Left ventricle myocardium superior (tissue), 1 donor: ENCODE data around the gene IGDCC3. TPM values are rescaled to one million over a fixed set of nuclear protein-coding genes. Genes with fewer than 3 reads are reported as not detected.
A peak's percentile ranks its signal among the peaks of the same experiment; 100 is the strongest.
"Not testable (repeated sequence)": the region's sequence is repeated elsewhere in the genome, so short reads cannot be mapped to it uniquely, and the experiment has no call there.

ENCODE experiments used
- ATAC-seq: fragments of 200-7000 bp; cut with Tn5 transposase; one replicate; pipeline ENCODE4 v1.9.1; 2020; ENCODE audit warnings: mild to moderate bottlenecking, moderate library complexity
- DNase-seq: peaks from one replicate; pipeline ENCODE4 v3.0.0-alpha.2; 2020
- intact Hi-C: fragments of 100-400 bp; cut with micrococcal nuclease; formaldehyde crosslinking; loops from one replicate; pipeline ENCODE4 v1.11.0; 2022
- total RNA-seq: library from RNA; stranded (reverse); fragmentation: NEBNext Ultra II Directional; extraction: Animal tissue kit (Norgen Biotek cat#: 25700); gene quantifications from one replicate; pipeline ENCODE4 v1.2.1, GENCODE V29; 2021
- donor health status: DM: no; HTN: yes; CAD: no; lungs with severe emphysema.

Gene IGDCC3
- total RNA-seq, 1 donor from 2014 or later, result 0.10 TPM

DNA sequence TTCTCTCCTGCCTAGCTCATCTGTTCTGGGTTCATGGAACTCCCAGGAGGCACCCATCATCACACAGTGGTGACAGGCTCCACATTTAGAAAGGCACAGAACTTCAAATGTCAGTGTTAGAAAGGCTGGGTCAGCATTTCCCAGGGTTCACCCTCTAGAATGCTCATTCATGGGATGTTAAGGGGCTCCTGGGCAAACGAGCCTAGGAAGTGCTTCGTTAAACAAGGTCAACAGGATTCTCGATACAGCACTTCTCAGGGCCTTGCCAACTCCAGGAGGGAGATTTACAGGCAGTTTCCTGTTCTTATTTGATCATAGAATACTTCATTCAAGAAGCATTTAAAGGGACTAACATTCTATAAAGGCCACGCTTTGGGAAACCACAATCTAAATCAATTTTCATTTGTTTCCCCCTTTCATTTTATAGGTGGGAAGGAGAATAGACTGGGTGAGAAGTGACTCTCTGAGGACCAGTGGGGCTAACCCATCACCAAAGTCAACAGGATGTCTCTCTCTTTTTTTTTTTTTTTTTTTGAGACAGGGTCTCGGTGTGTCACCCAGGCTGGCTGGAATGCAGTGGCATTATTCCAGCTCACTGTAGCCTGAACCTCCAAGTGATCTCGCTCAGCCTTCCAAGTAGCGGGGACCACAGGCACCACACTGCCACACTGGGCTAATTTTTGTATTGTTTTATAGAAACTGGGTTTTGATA lies 30.7 kb upstream of the IGDCC3 start:
- no peak for DNase-seq
- ATAC-seq, result no peak

DNA sequence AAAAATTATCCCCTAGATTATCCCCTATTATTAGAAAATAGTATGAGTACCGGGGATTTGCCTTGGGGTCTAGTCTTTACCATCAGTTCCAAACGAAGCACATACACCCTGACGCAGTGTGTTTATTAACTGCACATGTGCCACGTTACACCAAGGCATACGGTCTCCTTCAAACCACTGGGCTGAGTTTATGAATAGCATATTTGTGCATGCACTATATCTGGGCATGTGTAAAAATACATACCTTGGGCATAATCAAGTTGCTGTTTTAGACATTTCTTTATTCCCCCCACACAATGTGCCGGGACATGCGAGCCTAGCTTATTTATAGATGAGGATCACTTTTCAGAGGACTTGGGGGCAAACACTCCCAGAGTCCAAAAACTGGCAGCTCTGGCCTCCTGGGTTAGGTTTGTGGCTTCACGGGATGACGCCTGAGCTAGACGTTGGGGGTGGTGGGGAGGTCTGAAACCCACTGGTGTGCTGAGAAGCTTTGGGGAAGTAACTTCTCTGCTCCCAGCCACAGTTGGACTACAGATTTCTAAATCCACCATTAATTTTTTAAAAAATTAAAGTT lies 28.7 kb upstream of the IGDCC3 start:
- no peak for ATAC-seq
- intact Hi-C loops, result no loop called here
- no peak for DNase-seq

More for the DNA sequence above, 30.7 kb upstream of the IGDCC3 start:
- intact Hi-C loops, result no loop called here

DNA sequence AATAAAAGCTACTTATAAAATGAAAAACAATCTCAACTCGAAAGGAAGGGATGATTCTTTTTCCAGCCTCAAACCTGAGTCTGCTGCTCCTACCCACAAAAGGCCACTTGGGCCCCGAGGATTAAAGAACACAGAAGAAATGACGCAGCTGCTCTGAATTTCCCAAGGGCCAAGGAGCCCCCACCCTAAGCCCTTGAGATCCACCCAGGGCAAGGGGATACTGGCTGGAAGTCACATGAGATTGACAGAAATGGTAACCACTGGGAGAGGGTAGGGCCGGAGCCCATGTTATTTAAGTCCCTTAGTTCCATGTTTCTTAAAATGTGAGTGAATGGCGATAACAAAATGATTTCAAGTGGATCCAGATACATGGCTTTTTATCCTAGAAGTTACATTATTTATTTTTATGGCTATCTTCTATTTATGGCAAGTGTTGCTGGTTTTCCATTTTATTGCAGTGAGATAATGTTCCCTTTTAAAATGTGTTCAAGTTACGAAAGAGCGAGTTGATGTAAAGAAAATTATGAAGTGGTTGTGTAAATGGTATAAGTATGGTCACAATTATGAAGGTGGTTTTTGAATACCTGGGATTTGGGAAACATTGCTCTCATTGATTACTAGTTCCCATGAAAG lies 28.1 kb upstream of the IGDCC3 start:
- DNase-seq (no peak), ATAC-seq (no peak)
- intact Hi-C loops, result no loop called here

DNA sequence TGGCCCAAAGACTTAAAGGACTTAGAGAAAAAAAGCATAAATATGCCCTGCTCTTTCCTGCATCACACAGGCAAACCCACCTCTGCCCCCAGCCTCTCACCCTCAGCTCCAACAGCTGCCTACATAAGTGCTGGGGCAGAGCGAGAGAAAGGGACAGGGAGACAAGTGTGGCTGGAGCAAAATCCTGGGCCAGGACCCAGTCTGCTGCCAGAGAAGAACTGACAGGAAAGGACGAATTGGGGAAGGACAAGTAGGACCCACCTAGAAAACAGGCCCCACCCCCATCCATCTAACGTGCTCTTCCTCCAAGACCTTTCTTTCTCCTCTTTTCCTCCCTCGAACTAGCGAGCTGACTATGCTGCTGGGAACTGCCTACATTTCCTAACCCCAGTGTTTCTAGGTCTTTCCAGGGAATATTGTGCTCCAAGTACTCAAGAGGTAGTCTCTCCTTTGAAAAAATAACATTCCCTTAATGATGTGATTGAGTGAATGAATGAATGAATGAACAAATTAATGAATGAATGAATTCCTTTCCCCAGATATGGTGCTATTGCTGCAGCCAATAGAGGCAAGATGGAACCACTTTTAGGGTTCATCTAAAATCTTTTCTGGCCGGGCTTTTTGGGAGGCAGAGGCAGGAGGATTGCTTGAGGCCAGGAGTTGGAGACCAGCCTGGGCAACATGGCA lies 26.5 kb upstream of the IGDCC3 start:
- ATAC-seq (no peak), DNase-seq (no peak)
- intact Hi-C loops, result no loop called here

DNA sequence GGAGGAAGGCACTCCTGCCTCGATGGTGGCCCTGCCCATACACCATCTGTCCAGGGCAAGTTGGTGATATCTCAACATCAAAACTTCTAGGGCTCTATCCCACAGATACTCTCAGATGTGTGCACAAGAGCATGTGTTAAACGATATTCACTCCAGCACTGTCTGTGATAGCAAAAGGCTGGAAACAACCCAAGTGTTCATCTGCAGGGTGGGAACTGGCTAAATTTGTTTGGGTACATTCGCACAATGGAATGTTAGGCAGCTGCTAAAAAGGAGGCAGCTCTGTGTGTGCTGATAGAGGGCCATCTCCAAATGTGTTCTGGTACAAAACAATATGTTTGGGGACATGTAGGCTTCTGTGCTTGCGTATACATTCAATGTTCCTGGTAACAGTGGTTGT lies 25.2 kb upstream of the IGDCC3 start:
- intact Hi-C loops, result no loop called here
- ATAC-seq, result no peak

DNA sequence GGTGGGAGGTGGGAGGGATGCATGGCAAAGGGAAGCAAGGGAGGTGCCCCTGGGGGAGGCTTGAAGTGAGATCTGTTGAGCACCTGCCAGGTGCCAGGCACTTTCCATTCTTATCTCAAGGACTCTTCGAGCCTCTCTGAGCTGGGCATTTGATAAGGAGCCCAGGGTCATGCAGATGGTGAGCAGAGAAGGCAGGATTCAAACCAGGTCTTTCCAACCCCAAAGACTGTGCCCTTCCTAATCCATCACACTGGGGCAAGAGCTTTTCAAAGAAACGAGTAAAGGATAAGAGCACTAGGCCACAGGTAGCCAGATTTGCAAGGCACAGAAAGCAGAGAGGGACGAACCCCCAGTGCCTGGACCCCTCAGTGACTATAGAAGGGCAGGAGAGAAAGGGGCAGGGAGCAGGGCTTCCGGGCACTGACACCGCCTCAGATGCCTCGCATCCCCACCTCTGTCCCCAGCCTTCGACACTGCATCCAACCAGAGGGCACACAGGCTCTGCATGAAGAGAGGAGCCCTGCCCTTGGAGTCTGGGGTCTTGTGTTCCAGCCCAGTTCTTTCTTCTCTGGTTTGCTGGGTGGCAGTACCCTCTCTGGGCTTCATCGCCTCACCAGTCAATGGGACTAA lies 23.9 kb upstream of the IGDCC3 start:
- intact Hi-C loops, result no loop called here
- DNase-seq, result no peak
- no peak for ATAC-seq

More for the DNA sequence above, 25.2 kb upstream of the IGDCC3 start:
- DNase-seq, result no peak

DNA sequence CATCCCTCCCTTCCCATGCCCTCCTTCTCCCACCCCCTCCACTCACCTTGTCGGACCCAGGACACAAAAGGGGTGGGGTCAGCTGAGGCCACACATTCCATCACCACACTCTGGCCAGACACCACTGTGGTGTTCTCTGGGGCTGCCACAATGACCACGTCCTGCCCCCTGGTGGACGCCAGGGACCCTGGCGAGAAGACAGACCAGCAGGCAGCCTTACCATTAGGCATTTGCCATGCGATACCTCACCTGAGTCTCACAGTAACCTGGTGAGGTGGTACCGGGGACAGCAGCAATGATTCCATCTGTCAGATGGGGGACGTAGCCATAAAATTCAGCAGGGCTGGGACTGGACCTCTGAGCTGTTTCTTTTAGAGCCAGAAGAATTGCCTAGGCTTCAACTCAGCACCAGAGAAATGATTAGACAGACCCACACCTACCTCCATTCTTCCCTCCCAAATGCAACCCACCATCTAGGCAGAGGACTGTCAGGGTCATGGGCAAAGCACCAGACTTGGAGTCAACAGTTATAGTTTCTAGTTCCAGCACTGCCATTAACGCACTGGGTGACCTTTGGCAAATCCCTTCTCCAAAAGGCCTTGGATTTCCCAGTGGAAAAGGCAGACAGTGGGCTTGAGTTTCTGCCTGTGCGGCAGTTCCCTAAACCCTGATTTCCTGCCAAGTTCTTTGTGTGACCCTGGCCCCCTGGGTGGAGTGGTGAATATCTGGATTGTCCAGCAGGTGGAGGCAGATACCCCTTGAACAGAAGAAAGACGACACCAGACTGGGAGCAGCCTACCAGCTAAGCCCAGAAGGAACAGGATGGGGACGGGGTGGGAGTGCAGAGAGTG lies 23.2 kb upstream of the IGDCC3 start:
- DNase-seq (peak; percentile 73), ATAC-seq (peak; percentile 85)
- intact Hi-C loops, result no loop called here

DNA sequence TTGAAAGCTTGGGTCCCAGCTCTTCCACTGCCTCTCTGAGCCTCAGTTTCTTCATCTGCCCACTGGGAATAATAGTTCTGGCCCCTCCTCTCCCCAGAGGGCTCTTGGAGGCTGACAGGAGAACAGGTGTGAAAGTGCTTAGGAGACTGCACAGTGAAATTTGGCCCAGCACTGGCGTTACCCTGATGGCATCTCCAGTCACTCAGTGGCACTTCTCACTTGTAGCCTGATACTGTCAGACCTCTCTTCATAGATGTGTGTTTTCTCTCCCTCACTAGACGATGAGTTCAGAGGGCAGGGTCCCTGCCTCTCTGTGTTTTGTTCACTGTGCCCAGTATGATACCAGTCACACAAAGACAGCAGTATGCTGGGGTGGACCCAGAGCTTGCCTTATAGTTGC lies 22.2 kb upstream of the IGDCC3 start:
- ATAC-seq (no peak), DNase-seq (no peak)
- intact Hi-C loops, result no loop called here

DNA sequence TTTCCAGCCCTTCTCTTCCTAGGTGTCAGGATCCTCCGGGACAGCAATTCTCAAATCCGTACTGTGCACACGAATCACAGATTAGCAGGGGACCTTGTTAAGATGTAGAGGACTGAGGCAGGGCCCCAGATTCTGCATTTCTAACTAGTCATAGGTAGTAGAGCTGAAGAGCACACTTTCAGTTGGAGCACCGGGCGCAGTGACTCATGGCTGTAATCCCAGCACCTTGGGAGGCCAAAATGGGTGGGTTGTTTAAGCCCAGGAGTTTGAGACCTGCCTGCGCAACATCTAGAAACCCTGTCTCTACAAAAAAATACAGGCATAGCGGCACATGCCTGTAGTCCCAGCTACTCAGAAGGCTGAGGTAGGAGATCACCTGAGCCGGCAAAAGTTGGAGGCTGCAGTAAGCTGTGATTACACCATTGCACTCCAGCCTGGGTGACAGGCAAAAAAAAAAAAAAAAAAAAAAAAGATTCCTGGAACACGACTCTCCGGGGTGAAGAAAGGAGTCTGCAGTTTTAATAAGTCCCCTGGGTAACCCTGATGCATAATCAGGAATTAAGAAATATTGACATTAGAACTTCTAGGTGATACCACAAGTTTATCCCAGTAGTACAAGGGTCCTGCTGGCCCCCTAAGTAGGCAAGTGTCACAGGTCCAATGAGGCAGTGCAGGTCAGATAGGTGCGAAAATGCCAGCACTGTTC lies 21.4 kb upstream of the IGDCC3 start:
- intact Hi-C loops, result no loop called here
- ATAC-seq (no peak), DNase-seq (no peak)

DNA sequence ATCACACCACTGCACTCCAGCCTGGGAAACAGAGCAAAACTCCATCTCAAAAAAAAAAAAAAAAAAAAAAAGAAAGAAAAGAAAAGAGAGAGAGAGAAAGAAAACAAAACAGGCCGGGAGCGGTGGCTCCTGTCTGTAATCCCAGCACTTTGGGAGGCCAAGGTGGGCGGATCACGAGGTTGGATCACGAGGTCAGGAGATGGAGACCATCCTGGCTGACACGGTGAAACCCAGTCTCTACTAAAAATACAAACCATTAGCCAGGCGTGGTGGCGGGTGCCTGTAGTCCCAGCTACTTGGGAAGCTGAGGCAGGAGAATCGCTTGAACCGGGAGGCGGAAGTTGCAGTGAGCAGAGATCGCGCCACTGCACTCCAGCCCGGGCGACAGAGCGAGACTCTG lies 20.7 kb upstream of the IGDCC3 start:
- ATAC-seq, intact Hi-C loops, DNase-seq: not testable (repeated sequence)

DNA sequence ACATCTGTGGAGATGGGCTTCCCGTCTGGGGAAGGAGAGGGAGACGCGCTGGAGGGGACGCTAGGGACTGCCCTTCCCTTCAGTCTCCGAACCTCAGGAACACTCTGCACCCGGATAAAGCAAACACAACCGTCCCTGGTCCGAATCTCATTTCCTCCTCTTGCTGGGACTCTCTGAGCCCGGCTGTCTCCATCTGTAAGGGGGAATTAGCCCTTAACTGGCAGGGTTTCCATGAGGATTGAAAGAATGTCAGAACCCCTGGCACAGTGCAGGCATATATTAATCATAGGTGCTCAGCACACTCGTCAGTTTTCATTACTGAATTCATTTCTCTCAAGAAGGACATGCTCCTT lies 19.1 kb upstream of the IGDCC3 start:
- DNase-seq (no peak), ATAC-seq (no peak)
- intact Hi-C loops, result no loop called here

DNA sequence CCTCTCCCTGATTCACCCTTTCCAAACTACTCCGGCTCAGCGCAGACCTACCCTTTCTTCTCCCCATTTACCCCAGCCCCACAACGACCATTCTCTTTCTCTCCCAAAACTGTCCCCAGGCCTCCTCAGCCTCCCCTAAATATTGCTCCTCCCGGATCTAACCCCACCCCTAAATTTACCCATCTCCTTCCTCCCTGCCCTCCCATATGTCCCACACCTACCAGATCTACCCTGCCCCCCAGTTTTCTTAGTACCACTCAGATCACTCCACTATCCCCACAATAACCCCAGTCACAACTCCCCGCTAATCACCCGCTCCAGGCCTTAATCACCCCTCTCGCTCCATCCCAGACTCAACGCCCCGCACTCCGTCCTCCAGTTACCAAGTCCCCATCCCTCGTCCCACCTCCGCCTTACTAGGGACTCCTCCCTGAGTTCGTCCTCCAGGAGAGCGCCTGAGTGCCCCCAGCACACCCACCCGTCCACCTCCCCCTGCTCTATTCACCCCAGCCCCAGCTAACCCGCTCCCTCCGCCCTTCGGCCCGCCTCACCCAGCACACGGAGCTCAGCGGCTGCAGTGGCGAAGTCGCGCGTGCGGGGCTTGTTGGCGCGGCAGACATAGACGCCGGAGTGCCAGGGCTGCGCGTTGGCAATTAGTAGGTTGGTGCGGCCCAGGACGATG lies 18.6 kb upstream of the IGDCC3 start:
- intact Hi-C loops, result no loop called here

DNA sequence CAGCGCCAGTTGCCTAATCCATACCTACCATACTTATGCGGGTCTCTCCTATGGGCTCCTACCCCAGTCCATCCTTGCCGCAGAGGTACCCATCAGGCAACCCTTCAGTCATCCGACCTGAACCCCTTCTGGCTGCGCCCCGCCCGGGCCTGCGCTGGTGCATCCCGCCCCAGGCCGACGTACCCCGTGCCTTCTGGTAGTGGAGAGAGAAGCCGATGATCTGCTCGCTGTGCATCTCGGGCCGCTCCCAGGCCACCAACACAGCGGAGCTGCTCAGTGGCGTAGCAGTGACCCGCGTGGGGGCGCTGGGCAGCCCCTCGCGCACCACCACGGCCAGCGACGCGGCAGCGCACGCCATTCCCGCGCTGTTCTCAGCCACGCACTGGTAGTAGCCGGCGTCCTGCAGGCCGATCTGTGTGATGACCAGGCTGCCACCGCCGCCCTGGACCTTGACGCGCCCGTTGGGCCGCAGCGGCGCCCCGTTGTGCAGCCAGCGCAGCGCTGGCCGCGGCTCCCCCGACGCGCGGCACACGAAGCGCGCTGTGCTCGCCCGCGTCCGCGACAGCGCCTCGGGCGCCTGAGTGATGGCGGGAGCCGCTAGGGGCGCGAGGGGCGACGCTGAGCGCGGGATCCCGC lies 17.9 kb upstream of the IGDCC3 start:
- no peak for ATAC-seq
- intact Hi-C loops, result no loop called here
- no peak for DNase-seq

More for the DNA sequence above, 18.6 kb upstream of the IGDCC3 start:
- no peak for ATAC-seq
- DNase-seq, result no peak

DNA sequence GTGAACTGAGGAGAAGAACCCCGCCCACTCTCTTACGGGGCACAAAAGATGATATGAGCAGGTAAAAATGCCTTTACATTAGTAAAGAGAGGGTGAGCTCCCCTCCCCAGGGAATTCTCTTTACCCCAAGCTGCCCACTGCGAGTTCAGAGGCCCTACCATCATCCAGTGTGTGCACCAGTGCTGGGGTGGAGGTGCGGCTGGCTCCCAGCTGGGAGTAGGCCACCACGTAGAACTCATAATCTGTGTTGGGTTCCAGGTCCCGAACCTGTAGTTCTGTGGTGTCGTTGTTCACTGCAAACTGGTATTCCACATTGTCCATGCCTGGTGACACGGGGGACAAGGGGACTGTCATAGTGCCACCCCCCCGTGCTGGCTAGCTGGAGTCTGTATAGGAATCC lies 17.1 kb upstream of the IGDCC3 start:
- no peak for ATAC-seq
- intact Hi-C loops, result no loop called here

DNA sequence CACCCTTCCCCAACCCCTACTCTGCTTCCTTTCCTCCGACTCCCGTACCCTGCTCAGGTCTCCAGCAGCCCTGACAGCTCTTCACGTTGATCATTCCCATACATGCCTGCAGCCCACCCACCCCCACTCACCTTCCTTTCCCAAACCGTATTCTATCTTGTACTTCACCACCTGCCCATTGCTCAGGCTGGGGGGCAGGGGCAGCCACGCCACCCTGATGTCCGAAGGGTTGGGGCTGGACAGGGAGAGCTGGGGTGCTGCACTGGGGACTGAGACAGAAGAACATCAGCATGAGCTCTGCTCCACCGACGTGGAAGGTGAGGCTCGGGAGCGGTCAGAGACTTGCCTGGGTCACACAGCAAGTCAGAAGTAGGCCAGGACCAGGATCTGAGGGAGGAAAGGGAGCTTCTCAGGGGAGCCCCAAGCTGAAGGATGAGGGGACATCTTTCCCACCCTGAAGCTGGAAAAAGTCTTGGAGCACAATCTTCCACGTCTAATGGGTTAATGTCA lies 16.5 kb upstream of the IGDCC3 start:
- ATAC-seq (no peak), DNase-seq (no peak)
- intact Hi-C loops, result no loop called here

More for the DNA sequence above, 17.1 kb upstream of the IGDCC3 start:
- DNase-seq, result no peak

DNA sequence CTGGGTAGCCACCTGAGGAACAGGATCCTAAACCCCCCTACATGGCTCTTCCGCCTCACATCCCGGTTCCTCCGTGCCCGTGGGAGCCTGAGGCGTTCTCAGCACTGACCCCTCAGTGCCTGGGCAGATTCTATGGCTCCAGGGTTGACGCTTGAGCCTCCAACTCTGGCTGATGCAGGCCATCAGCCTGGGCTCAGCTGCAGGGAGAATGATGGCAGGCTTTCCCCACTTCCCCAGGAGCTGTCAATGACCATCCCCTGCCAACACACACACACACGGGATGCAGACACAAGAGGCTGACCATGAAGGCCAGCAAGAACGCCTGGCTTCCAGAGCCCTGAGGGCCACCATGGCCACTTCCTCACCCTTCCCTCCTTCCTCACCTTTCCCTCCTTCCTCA lies 15.8 kb upstream of the IGDCC3 start:
- intact Hi-C loops, result no loop called here
- DNase-seq (no peak), ATAC-seq (no peak)

DNA sequence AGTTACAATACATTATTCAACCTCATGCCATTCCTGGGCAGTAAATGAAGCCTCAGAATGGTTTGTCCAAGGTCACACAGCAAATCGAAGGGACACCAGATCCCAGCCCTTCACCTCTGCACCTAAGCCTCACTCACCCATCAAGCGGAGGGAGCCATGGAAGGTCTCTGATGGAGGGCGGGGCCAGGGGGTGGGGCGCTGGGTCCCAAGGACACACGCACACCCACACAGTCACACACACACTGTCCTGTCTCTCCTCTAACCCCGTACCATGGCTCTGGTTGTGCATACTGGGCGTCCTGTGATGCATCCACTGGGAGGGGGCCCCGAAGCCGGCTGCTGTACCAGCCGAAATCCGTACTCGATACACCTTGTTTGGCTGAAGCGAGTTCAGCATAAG lies 15.3 kb upstream of the IGDCC3 start:
- DNase-seq, result no peak
- intact Hi-C loops, result no loop called here
- ATAC-seq, result no peak
